SW 1271 (cell line): ENCODE data around the gene CDH3.
"Not testable (repeated sequence)": the region's sequence is repeated elsewhere in the genome, so short reads cannot be mapped to it uniquely, and the experiment has no call there.

ENCODE experiments used
- DNase-seq, 2 experiments: peaks; one replicate each; lab custom pipeline; 2025; lab: John Stamatoyannopoulos, UW

The CDH3 gene

GRCh38 chr16:68704232-68704867 is 59.2 kb downstream of the CDH3 start:
- peak; percentile 44 to 77 for DNase-seq

- DNase-seq = no peak
Observed at GRCh38 chr16:68707340-68708152, 62.4 kb downstream of the CDH3 start.

- no peak for DNase-seq
Observed at GRCh38 chr16:68710211-68710610, 65.1 kb downstream of the CDH3 start.

- DNase-seq = no peak
Observed at GRCh38 chr16:68711421-68712139, 66.5 kb downstream of the CDH3 start.

- no peak for DNase-seq
Observed at GRCh38 chr16:68713361-68713760, 68.3 kb downstream of the CDH3 start.

- DNase-seq = no peak
Observed at GRCh38 chr16:68715471-68715870, 70.4 kb downstream of the CDH3 start.

- DNase-seq = not testable (repeated sequence)
Observed at GRCh38 chr16:68716516-68716915, 71.4 kb downstream of the CDH3 start.

GRCh38 chr16:68717684-68718083 is 72.6 kb downstream of the CDH3 start:
- DNase-seq = no peak

- DNase-seq = no peak
Observed at GRCh38 chr16:68718590-68718989, 73.5 kb downstream of the CDH3 start.

- DNase-seq = no peak
Observed at GRCh38 chr16:68719993-68720489, 74.9 kb downstream of the CDH3 start.

GRCh38 chr16:68722119-68723024 is 77.3 kb downstream of the CDH3 start:
- no peak for DNase-seq

GRCh38 chr16:68724797-68725196 is 79.7 kb downstream of the CDH3 start:
- no peak for DNase-seq

- DNase-seq = no peak
Observed at GRCh38 chr16:68728523-68728922, 83.4 kb downstream of the CDH3 start.

GRCh38 chr16:68731637-68732036 is 86.5 kb downstream of the CDH3 start:
- no peak for DNase-seq

GRCh38 chr16:68732042-68732680 is 87.1 kb downstream of the CDH3 start:
- no peak for DNase-seq

GRCh38 chr16:68732741-68733399 is 87.8 kb downstream of the CDH3 start:
- no peak for DNase-seq

GRCh38 chr16:68733570-68733969 is 88.5 kb downstream of the CDH3 start:
- no peak for DNase-seq

- DNase-seq = no peak
Observed at GRCh38 chr16:68734782-68735181, 89.7 kb downstream of the CDH3 start.

- DNase-seq = no peak
Observed at GRCh38 chr16:68736561-68736960, 91.5 kb downstream of the CDH3 start.

- DNase-seq = no peak
Observed at GRCh38 chr16:68737046-68737729, 92.1 kb downstream of the CDH3 start, which contains the start of gene CDH1. TSS of gene CDH1 (plus strand) at chr16:68737292. CDS start at chr16:68737416, 124 bp downstream.
